Measurements from ENCODE around the gene CAPN1.

DNA sequence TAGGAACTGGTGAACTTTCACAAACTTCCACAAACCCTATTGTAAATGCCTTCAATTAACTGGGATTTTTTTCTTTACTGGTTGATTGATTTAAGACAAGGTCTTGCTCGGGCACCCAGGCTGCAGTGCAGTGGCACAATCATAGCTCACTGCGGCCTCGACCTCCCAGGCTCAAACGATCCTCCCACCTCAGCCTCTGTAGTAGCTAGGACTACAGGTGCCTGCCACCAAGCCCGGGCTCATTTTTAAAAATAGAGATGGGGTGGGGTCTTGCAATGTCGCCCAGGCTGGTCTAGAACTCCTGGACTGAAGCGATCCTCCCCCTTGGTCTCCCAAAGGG is 44.3 kb downstream of the CAPN1 start:
- TF ChIP-seq POLR2A (IDR thresholded peaks at IDR 0.05; ENCODE audit: extremely low read depth, insufficient read length) (no peak), MYC (IDR thresholded peaks at IDR 0.05; ENCODE audit: low read depth, low read length) (no peak)
- TF ChIP-seq, protein P1, sequence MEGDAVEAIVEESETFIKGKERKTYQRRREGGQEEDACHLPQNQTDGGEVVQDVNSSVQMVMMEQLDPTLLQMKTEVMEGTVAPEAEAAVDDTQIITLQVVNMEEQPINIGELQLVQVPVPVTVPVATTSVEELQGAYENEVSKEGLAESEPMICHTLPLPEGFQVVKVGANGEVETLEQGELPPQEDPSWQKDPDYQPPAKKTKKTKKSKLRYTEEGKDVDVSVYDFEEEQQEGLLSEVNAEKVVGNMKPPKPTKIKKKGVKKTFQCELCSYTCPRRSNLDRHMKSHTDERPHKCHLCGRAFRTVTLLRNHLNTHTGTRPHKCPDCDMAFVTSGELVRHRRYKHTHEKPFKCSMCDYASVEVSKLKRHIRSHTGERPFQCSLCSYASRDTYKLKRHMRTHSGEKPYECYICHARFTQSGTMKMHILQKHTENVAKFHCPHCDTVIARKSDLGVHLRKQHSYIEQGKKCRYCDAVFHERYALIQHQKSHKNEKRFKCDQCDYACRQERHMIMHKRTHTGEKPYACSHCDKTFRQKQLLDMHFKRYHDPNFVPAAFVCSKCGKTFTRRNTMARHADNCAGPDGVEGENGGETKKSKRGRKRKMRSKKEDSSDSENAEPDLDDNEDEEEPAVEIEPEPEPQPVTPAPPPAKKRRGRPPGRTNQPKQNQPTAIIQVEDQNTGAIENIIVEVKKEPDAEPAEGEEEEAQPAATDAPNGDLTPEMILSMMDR (IDR thresholded peaks at IDR 0.05; ENCODE audit: low read depth, low read length) = no peak
- TF ChIP-seq, protein P2, sequence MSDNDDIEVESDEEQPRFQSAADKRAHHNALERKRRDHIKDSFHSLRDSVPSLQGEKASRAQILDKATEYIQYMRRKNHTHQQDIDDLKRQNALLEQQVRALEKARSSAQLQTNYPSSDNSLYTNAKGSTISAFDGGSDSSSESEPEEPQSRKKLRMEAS (IDR thresholded peaks at IDR 0.05; ENCODE audit: low read depth, low read length) = no peak
